GM19193 (cell line): ENCODE results near the gene PAN3.

Experiments used
- POLR2A ChIP-seq: IDR thresholded peaks from 4 replicates; pipeline ENCODE4 v1.6.1; 2011; ENCODE audit not compliant: insufficient read depth, insufficient read length; ENCODE audit errors: extremely low read depth

PAN3 gene

DNA sequence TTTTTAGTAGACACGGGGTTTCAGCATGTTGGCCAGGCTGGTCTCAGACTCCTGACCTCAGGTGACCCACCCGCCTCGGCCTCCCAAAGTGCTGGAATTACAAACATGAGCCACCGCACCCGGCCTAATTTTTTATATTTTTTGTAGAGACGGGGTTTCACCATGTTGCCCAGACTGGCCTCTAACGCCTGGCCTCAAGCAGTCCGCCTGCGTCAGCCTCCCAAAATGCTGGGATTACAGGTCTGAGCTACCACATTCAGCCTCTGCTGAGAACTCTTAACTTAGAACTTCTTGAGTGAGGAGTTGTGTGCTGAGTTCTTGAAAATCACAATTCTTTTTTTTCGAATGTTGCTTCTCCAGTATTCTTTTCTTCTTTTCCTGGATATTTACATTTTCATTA lies 112.2 kb downstream of the PAN3 start:
- TF ChIP-seq POLR2A: no peak

DNA sequence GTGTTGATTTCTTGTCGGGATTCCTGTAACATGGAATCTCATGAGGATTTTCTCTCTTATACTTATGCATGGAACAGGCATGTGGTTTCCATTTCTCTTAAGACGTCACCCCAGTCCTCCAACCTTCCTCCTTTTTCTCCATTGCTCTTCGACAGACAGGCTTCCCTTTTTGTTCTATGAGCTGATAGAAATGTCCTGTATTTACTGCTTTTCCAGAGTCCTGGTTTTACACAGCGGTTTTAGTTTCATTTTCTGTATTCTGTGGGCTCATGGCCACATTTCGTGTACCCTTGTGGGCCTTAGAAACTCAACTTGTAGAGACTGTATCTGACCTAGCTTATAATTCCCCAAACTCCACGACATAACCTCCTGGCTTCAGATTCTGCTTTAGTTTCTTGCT lies 113.1 kb downstream of the PAN3 start:
- TF ChIP-seq POLR2A: no peak

DNA sequence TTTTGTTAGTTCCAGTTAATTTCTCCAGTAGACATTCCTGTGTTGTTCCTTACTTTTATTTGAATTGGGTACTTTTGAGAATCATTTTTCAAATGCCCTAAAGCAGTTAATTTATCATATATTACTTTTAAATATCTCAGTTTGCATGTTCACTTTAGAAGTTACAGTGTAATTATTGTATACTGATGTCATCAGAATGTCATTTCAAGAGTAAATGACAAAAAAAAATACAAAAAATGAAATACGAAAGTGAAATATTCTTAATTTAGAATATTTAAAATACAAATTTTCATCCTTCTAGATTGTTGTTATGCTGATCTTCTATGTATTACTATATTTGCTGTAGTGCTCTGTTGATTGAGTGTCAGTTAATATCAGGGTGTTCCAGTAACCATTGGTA lies 114.2 kb downstream of the PAN3 start:
- TF ChIP-seq POLR2A: no peak

DNA sequence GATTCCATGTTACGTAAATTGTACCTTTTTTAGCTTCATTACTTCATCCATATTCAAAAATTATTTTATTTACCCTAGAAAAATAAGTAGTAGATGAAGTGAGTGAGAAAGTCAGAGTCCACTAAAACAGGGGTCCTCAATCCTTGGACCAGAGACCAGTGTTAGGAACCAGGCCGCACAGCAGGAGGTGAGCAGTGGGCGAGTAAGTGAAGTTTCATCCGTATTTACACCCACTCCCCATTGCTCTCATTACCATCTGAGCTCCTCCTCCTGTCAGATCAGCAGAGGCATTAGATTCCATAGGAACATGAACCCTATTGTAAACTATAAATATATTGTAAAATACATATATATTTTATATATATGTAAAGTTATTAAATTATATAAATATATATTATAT lies 119.0 kb downstream of the PAN3 start:
- no peak for TF ChIP-seq POLR2A

DNA sequence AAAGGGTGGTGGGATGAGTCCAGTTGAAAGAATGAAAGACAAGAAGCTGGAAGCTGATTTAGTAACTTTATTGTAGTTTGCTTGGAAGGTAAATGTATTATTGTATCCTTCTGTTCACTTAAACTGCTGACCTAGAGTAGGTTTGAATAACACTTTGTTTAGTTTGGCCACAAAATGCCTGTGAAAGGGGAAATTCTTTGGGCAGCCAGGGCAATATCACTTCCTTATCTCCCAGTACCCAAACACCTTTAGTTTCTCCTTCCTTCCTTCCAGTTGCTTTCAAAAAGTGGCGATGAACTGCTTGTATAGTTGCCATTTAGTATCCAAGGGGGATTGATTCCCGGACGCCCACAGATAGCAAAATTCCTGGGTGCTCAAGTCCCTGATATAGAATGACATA lies 120.1 kb downstream of the PAN3 start:
- TF ChIP-seq POLR2A: no peak

GRCh38 chr13:28267497-28267896 lies 129.2 kb downstream of the PAN3 start:
- TF ChIP-seq POLR2A: no peak

DNA sequence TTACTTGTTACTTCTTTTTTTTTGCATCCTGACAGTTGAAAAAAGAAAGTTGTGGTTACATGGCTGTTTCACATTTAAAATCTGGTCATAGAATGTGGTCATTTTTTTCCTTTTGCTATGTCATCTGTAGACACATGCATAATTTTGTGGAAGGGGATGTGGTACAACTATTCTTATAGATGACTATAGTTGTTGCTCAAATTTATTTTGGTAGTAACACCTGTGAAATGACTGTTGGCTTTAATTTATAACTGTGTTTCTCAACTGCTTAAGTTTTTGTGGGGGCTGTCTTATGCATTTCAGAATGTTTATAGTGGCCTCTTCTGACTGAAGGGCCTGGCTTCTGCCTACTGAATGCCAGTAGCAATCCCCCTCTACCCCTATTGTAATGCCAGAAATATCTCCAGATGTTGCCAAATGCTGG lies 130.5 kb downstream of the PAN3 start:
- no peak for TF ChIP-seq POLR2A

- no peak for TF ChIP-seq POLR2A
These were observed 132.9 kb downstream of the PAN3 start for GRCh38 chr13:28271056-28271840.

DNA sequence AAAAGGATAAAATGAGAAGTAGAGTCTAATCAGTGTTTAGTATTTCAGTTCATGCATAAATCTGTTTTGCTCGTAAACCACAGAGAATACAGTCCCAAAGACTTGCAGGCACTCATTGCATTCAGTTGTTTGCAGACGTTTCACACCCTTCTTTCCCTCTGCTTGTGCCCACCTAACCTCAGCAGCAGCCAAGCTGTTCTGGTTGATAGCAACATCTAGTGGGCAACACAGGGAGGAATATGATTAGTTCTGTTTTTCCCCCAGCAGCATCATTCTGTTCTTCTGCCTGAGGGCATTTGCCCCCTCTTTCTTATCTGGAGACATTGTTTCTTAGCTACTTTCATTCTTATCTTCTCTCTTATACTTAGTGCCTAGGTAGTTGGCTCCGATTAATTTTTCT lies 135.6 kb downstream of the PAN3 start:
- TF ChIP-seq POLR2A: no peak

DNA sequence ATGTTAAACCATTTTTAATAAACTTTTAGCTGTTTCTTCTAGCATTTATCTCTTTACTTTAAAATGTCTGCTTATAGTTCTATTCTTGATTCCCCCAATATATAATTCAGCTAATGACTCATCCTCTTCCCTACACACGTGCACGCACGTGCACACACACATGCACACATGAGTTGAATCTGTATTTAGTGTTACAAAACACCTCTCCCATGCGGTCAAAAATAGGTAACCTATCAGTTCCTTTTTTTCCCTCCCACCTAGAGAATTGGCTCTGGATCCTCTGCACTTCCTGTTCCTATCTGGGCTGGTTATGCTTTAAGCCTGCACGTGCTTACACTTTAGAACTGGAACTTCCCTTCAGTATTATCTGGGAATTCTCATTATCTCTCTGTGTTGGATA lies 144.1 kb downstream of the PAN3 start:
- TF ChIP-seq POLR2A: no peak

GRCh38 chr13:28283600-28283999 lies 145.3 kb downstream of the PAN3 start:
- no peak for TF ChIP-seq POLR2A

- no peak for TF ChIP-seq POLR2A
These were observed 147.9 kb downstream of the PAN3 start for GRCh38 chr13:28286263-28286662.

- no peak for TF ChIP-seq POLR2A
These were observed 159.0 kb downstream of the PAN3 start for GRCh38 chr13:28297341-28297740.

GRCh38 chr13:28299916-28300315 lies 161.6 kb downstream of the PAN3 start:
- TF ChIP-seq POLR2A: no peak

GRCh38 chr13:28301839-28302238 lies 163.5 kb downstream of the PAN3 start:
- TF ChIP-seq POLR2A: no peak

GRCh38 chr13:28306325-28306724 lies 168.0 kb downstream of the PAN3 start:
- no peak for TF ChIP-seq POLR2A

GRCh38 chr13:28313579-28313978 lies 175.2 kb downstream of the PAN3 start:
- no peak for TF ChIP-seq POLR2A

- TF ChIP-seq POLR2A: no peak
These were observed 176.5 kb downstream of the PAN3 start for GRCh38 chr13:28314879-28315278.

- no peak for TF ChIP-seq POLR2A
These were observed 177.8 kb downstream of the PAN3 start for GRCh38 chr13:28316129-28316528.
